Measurements from ENCODE around the gene ANXA8L1. TPM values are rescaled to one million over a fixed set of nuclear protein-coding genes. Genes with fewer than 3 reads are reported as not detected.
A peak's percentile ranks its signal among the peaks of the same experiment; 100 is the strongest.
"Not testable (repeated sequence)": the region's sequence is repeated elsewhere in the genome, so short reads cannot be mapped to it uniquely, and the experiment has no call there.

The ANXA8L1 gene
- total and polyA plus RNA-seq, 8 donors, result 2.6 to 80.2 TPM; not detected in 6

- H3K27ac ChIP-seq; H3K4me1 ChIP-seq; intact Hi-C loops (cut with DNase I; ENCODE audit: low total_unique reads); H3K9me3 ChIP-seq; H3K36me3 ChIP-seq; DNase-seq; H3K4me3 ChIP-seq; H3K27me3 ChIP-seq: not testable (repeated sequence)
- WGBS, 5 donors, result 38 to 40% methylated on average over 3 to 5 of the region's 8 CpGs; no CpG with 5 or more reads in 3 of the 5 donors
Measured at GRCh38 chr10:46378108-46378507, 2.5 kb downstream of the ANXA8L1 start.

- H3K27me3 ChIP-seq; H3K27ac ChIP-seq; DNase-seq; H3K4me3 ChIP-seq; H3K4me1 ChIP-seq; H3K36me3 ChIP-seq; intact Hi-C loops (cut with DNase I; ENCODE audit: low total_unique reads); H3K9me3 ChIP-seq: not testable (repeated sequence)
- WGBS, 5 donors, result 63 to 74% (median 63%) methylated on average over 2 of the region's 5 CpGs; no CpG with 5 or more reads in 2 of the 5 donors
Measured at GRCh38 chr10:46379233-46379848, 3.8 kb downstream of the ANXA8L1 start.

- WGBS, 5 donors, result no CpG with 5 or more reads among the region's 7 CpGs
- H3K9me3 ChIP-seq; H3K36me3 ChIP-seq; H3K4me3 ChIP-seq; DNase-seq; H3K27me3 ChIP-seq; intact Hi-C loops (cut with DNase I; ENCODE audit: low total_unique reads); H3K27ac ChIP-seq; H3K4me1 ChIP-seq: not testable (repeated sequence)
Measured at GRCh38 chr10:46385858-46386257, 10.3 kb downstream of the ANXA8L1 start.

- DNase-seq; H3K4me3 ChIP-seq; H3K27ac ChIP-seq; H3K9me3 ChIP-seq; H3K36me3 ChIP-seq; H3K27me3 ChIP-seq; H3K4me1 ChIP-seq; intact Hi-C loops (cut with DNase I; ENCODE audit: low total_unique reads): not testable (repeated sequence)
- WGBS, 5 donors, result no CpG with 5 or more reads among the region's 4 CpGs
Measured at GRCh38 chr10:46386694-46387093, 11.1 kb downstream of the ANXA8L1 start.

GRCh38 chr10:46387309-46387902 is 11.8 kb downstream of the ANXA8L1 start:
- DNase-seq; H3K4me3 ChIP-seq; H3K27ac ChIP-seq; H3K36me3 ChIP-seq; H3K9me3 ChIP-seq; H3K27me3 ChIP-seq; H3K4me1 ChIP-seq; intact Hi-C loops (cut with DNase I; ENCODE audit: low total_unique reads): not testable (repeated sequence)
- WGBS, 5 donors, result no CpG with 5 or more reads among the region's 11 CpGs

- H3K36me3 ChIP-seq; H3K9me3 ChIP-seq; intact Hi-C loops (cut with DNase I; ENCODE audit: low total_unique reads); DNase-seq; H3K27ac ChIP-seq; H3K27me3 ChIP-seq; H3K4me3 ChIP-seq; H3K4me1 ChIP-seq: not testable (repeated sequence)
- WGBS, 5 donors, result 86 to 95% (median 92%) methylated on average over 3 to 4 of the region's 6 CpGs
Measured at GRCh38 chr10:46391422-46391821, 15.8 kb downstream of the ANXA8L1 start.

GRCh38 chr10:46396441-46397279 is 21.1 kb downstream of the ANXA8L1 start:
- H3K27me3 ChIP-seq; H3K27ac ChIP-seq; H3K4me3 ChIP-seq; DNase-seq; H3K9me3 ChIP-seq; H3K36me3 ChIP-seq; H3K4me1 ChIP-seq; intact Hi-C loops (cut with DNase I; ENCODE audit: low total_unique reads): not testable (repeated sequence)
- WGBS, 5 donors, result 81 to 95% (median 91%) methylated on average over 7 to 8 of the region's 8 CpGs

- H3K4me1 ChIP-seq; DNase-seq; H3K9me3 ChIP-seq; H3K27me3 ChIP-seq; H3K27ac ChIP-seq; intact Hi-C loops (cut with DNase I; ENCODE audit: low total_unique reads); H3K36me3 ChIP-seq: not testable (repeated sequence)
- H3K4me3 ChIP-seq, result peak overlapping the region in 2 of 4 donors; percentile 13 to 31
- whole genome bisulfite sequencing, 5 donors, result 20 to 56% (median 34%) methylated on average over 1 to 8 of the region's 14 CpGs
Measured at GRCh38 chr10:46397767-46398166, 22.2 kb downstream of the ANXA8L1 start.

- H3K9me3 ChIP-seq; H3K4me1 ChIP-seq; H3K27me3 ChIP-seq; intact Hi-C loops (cut with DNase I; ENCODE audit: low total_unique reads); H3K36me3 ChIP-seq: not testable (repeated sequence)
- 1 to 5% (median 4%) methylated on average over 6 to 10 of the region's 35 CpGs for whole genome bisulfite sequencing, 5 donors
- Histone ChIP-seq H3K4me3 (peak overlapping the region; percentile 16 to 31 (median 28)), H3K27ac (peak overlapping the region in 1 of 5 donors; percentile 48)
- peak in 1 of 2 donors; percentile 39 for DNase-seq
Measured at GRCh38 chr10:46398212-46398886, 22.8 kb downstream of the ANXA8L1 start.

GRCh38 chr10:46409556-46409955 is 34.0 kb downstream of the ANXA8L1 start:
- H3K36me3 ChIP-seq; H3K27me3 ChIP-seq; DNase-seq; H3K9me3 ChIP-seq; H3K27ac ChIP-seq; H3K4me3 ChIP-seq; intact Hi-C loops (cut with DNase I; ENCODE audit: low total_unique reads); H3K4me1 ChIP-seq: not testable (repeated sequence)
- 91 to 100% (median 98%) methylated on average over 3 of the region's 3 CpGs for WGBS, 5 donors

GRCh38 chr10:46411123-46411522 is 35.5 kb downstream of the ANXA8L1 start:
- H3K4me3 ChIP-seq; intact Hi-C loops (cut with DNase I; ENCODE audit: low total_unique reads); H3K36me3 ChIP-seq; H3K9me3 ChIP-seq; H3K4me1 ChIP-seq; DNase-seq; H3K27me3 ChIP-seq; H3K27ac ChIP-seq: not testable (repeated sequence)
